Raji (cell line): ENCODE measurements around the gene SCARB1.

Source experiments
- POLR2A ChIP-seq: IDR thresholded peaks from 2 replicates; pipeline ENCODE4 v1.6.1; 2011; ENCODE audit warnings: low read depth, low read length, control low read depth; ENCODE audit not compliant: insufficient read depth

Gene SCARB1

GRCh38 chr12:124805876-124806668 lies 57.6 kb downstream of the SCARB1 start:
- TF ChIP-seq POLR2A = no peak

GRCh38 chr12:124805050-124805449 lies 58.6 kb downstream of the SCARB1 start:
- no peak for TF ChIP-seq POLR2A

GRCh38 chr12:124804011-124804621 lies 59.5 kb downstream of the SCARB1 start:
- no peak for TF ChIP-seq POLR2A

GRCh38 chr12:124802361-124802760 lies 61.3 kb downstream of the SCARB1 start:
- no peak for TF ChIP-seq POLR2A

GRCh38 chr12:124800506-124800905 lies 63.2 kb downstream of the SCARB1 start:
- no peak for TF ChIP-seq POLR2A

GRCh38 chr12:124797321-124797720 lies 66.3 kb downstream of the SCARB1 start:
- TF ChIP-seq POLR2A = no peak

GRCh38 chr12:124796303-124796960 lies 67.2 kb downstream of the SCARB1 start:
- TF ChIP-seq POLR2A = no peak

- no peak for TF ChIP-seq POLR2A
Observed at GRCh38 chr12:124795081-124795948, 68.3 kb downstream of the SCARB1 start.

- TF ChIP-seq POLR2A = no peak
Observed at GRCh38 chr12:124792961-124793441, 70.7 kb downstream of the SCARB1 start.

- TF ChIP-seq POLR2A = no peak
Observed at GRCh38 chr12:124792156-124792555, 71.5 kb downstream of the SCARB1 start.

- no peak for TF ChIP-seq POLR2A
Observed at GRCh38 chr12:124790650-124791400, 72.8 kb downstream of the SCARB1 start.

GRCh38 chr12:124788936-124789555 lies 74.6 kb downstream of the SCARB1 start:
- no peak for TF ChIP-seq POLR2A

GRCh38 chr12:124786061-124786964 lies 77.4 kb downstream of the SCARB1 start:
- no peak for TF ChIP-seq POLR2A
